ENCODE measurements around the gene LLPH.

LLPH gene

GRCh38 chr12:66070378-66071120 is 60.0 kb downstream of the LLPH start:
- TF ChIP-seq CEBPB (IDR thresholded peaks at IDR 0.05) = no peak
- TF ChIP-seq MAX (IDR thresholded peaks at IDR 0.05) = no peak
- TF ChIP-seq TAF1 (IDR thresholded peaks at IDR 0.05; ENCODE audit: low read depth) = no peak
- TF ChIP-seq TEAD4 (IDR thresholded peaks at IDR 0.05) = no peak

GRCh38 chr12:66066929-66067523 is 63.5 kb downstream of the LLPH start:
- no peak for TF ChIP-seq CREB1 (IDR thresholded peaks at IDR 0.05; ENCODE audit: low read depth)
- no peak for TF ChIP-seq FOXM1 (IDR thresholded peaks at IDR 0.05; ENCODE audit: borderline replicate concordance, low read depth)
- no peak for TF ChIP-seq REST (IDR thresholded peaks at IDR 0.05; ENCODE audit: low read depth)
- TF ChIP-seq TEAD4 (IDR thresholded peaks at IDR 0.05) = no peak
- TF ChIP-seq TCF12 (IDR thresholded peaks at IDR 0.05; ENCODE audit: low read depth) = no peak
- no peak for TF ChIP-seq RAD21 (IDR thresholded peaks at IDR 0.05; ENCODE audit: low read depth)
- TF ChIP-seq NFIC (IDR thresholded peaks at IDR 0.05) = no peak
- TF ChIP-seq CEBPB (IDR thresholded peaks at IDR 0.05) = no peak
- TF ChIP-seq EGR1 (IDR thresholded peaks at IDR 0.05) = no peak
- TF ChIP-seq USF1 (IDR thresholded peaks at IDR 0.05) = no peak
- TF ChIP-seq EP300 (IDR thresholded peaks at IDR 0.05; ENCODE audit: borderline replicate concordance) = no peak
- no peak for TF ChIP-seq YY1 (IDR thresholded peaks at IDR 0.05; ENCODE audit: low read depth)
- no peak for TF ChIP-seq ZBTB7A (IDR thresholded peaks at IDR 0.05; ENCODE audit: low read depth)
- TF ChIP-seq TAF1 (IDR thresholded peaks at IDR 0.05; ENCODE audit: low read depth) = no peak
- no peak for TF ChIP-seq MAX (IDR thresholded peaks at IDR 0.05)
